ENCODE data around the gene PTPRU. TPM values are rescaled to one million over a fixed set of nuclear protein-coding genes. Genes with fewer than 3 reads are reported as not detected.

The PTPRU gene
- total RNA-seq, 1 experiment from 2014 or later, result 40.7 TPM

DNA sequence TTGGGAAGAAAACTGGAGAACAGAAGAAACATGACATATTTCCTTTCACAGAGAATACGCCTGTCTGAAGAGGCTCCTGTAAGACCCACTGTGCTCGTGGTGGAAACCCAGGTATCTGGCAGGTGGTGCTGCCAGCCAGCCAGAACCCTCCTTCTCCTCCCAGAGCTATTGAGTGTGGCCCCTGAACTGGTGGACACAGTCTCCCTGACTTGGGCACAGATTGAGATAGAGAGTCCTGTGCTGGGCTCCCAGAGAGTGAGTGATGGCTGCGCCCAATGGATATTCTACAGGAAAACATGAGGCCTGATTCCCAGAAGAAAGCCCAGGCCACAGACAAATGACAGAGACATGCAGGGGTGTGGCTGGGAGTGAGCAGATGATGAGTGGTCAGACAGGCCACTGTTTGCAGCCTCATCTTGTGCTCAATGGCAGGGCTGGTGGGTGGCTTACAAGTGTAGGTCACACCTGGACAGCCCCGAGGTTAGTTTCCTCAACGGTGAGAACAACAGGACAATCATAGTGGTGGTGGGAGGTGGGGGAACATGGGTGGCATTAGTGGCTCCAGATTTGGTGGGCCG lies 127.9 kb downstream of the PTPRU start:
- ChIA-PET POLR2A (no interaction called here), RAD21 (ENCODE audit: low non-redundant PET in 1 of 2, low total read pairs in 2 of 2, uncharacterized antibody in 2 of 2, unreplicated experiment in 2 of 2) (no interaction called here), CTCF (no interaction called here)
- Histone ChIP-seq H3K27ac (ENCODE audit: low read depth, low read length) (no peak overlapping the region), H3K36me3 (ENCODE audit: control insufficient read depth in 1 of 2, insufficient read depth in 2 of 2, low read length in 2 of 2) (no peaks in the 10 kb centered on the region), H3K9ac (ENCODE audit: low read length) (no peak overlapping the region), H4K20me1 (ENCODE audit: insufficient read depth) (no peaks in the 10 kb centered on the region), H3K27me3 (ENCODE audit: insufficient read depth, low read length) (no peaks in the 10 kb centered on the region), H3K9me2 (ENCODE audit: insufficient read depth) (no peaks in the 10 kb centered on the region), H2AFZ (ENCODE audit: low read depth, low read length, poor library complexity, severe bottlenecking) (no peak overlapping the region), H3K4me2 (ENCODE audit: low read length) (no peak overlapping the region), H3K79me2 (ENCODE audit: insufficient read depth, low read length) (no peaks in the 10 kb centered on the region), H3K4me3 (replicated peaks in 1 of 2; ENCODE audit: low read depth in 1 of 2, low read length in 2 of 2) (no peak overlapping the region), H3K4me1 (ENCODE audit: control insufficient read depth in 1 of 2, insufficient read depth in 2 of 2, low read length in 2 of 2) (no peaks in the 10 kb centered on the region), H3K9me3 (ENCODE audit: control insufficient read depth in 1 of 2, insufficient read depth in 1 of 2, low read depth in 1 of 2, low read length in 2 of 2) (no peaks in the 10 kb centered on the region)
- BruUV-seq (replicated peaks), result no TSS peak
- DNase-seq (ENCODE audit: low read depth, low spot score) (no peak), ATAC-seq (no peak)
- TF ChIP-seq, protein P1, sequence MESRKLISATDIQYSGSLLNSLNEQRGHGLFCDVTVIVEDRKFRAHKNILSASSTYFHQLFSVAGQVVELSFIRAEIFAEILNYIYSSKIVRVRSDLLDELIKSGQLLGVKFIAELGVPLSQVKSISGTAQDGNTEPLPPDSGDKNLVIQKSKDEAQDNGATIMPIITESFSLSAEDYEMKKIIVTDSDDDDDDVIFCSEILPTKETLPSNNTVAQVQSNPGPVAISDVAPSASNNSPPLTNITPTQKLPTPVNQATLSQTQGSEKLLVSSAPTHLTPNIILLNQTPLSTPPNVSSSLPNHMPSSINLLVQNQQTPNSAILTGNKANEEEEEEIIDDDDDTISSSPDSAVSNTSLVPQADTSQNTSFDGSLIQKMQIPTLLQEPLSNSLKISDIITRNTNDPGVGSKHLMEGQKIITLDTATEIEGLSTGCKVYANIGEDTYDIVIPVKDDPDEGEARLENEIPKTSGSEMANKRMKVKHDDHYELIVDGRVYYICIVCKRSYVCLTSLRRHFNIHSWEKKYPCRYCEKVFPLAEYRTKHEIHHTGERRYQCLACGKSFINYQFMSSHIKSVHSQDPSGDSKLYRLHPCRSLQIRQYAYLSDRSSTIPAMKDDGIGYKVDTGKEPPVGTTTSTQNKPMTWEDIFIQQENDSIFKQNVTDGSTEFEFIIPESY (IDR thresholded peaks at IDR 0.05; ENCODE audit: extremely low read depth, insufficient replicate concordance, low read length), result no peak
- TF ChIP-seq TCF7L2 (IDR thresholded peaks at IDR 0.05; ENCODE audit: borderline replicate concordance, extremely low read depth, insufficient read depth, insufficient read length) (no peak), EZH2 (IDR thresholded peaks at IDR 0.05) (no peak), FOSL1 (IDR thresholded peaks at IDR 0.05; ENCODE audit: low read depth) (no peak), SP1 (IDR thresholded peaks at IDR 0.05; ENCODE audit: low read depth) (no peak), EZH2phosphoT487 (IDR thresholded peaks at IDR 0.05; ENCODE audit: borderline replicate concordance) (no peak), ZFX (IDR thresholded peaks at IDR 0.05) (no peak), JUND (IDR thresholded peaks at IDR 0.05) (no peak), EGR1 (IDR thresholded peaks at IDR 0.05; ENCODE audit: low read depth) (no peak), ZNF274 (IDR thresholded peaks at IDR 0.05; ENCODE audit: low read depth, low read length) (no peak), POLR2AphosphoS5 (IDR thresholded peaks at IDR 0.05; ENCODE audit: low read depth, low read length) (no peak)
- TF ChIP-seq, protein P2, sequence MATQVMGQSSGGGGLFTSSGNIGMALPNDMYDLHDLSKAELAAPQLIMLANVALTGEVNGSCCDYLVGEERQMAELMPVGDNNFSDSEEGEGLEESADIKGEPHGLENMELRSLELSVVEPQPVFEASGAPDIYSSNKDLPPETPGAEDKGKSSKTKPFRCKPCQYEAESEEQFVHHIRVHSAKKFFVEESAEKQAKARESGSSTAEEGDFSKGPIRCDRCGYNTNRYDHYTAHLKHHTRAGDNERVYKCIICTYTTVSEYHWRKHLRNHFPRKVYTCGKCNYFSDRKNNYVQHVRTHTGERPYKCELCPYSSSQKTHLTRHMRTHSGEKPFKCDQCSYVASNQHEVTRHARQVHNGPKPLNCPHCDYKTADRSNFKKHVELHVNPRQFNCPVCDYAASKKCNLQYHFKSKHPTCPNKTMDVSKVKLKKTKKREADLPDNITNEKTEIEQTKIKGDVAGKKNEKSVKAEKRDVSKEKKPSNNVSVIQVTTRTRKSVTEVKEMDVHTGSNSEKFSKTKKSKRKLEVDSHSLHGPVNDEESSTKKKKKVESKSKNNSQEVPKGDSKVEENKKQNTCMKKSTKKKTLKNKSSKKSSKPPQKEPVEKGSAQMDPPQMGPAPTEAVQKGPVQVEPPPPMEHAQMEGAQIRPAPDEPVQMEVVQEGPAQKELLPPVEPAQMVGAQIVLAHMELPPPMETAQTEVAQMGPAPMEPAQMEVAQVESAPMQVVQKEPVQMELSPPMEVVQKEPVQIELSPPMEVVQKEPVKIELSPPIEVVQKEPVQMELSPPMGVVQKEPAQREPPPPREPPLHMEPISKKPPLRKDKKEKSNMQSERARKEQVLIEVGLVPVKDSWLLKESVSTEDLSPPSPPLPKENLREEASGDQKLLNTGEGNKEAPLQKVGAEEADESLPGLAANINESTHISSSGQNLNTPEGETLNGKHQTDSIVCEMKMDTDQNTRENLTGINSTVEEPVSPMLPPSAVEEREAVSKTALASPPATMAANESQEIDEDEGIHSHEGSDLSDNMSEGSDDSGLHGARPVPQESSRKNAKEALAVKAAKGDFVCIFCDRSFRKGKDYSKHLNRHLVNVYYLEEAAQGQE (IDR thresholded peaks at IDR 0.05; ENCODE audit: low read depth), result no peak
- TF ChIP-seq, protein P3, sequence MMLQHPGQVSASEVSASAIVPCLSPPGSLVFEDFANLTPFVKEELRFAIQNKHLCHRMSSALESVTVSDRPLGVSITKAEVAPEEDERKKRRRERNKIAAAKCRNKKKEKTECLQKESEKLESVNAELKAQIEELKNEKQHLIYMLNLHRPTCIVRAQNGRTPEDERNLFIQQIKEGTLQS (IDR thresholded peaks at IDR 0.05), result no peak
- intact Hi-C loops (cut with micrococcal nuclease), result no loop called here
